ENCODE data around the gene WWOX. TPM values are rescaled to one million over a fixed set of nuclear protein-coding genes. Genes with fewer than 3 reads are reported as not detected.
A peak's percentile ranks its signal among the peaks of the same experiment; 100 is the strongest.

Gene WWOX
- total RNA-seq, 1 donor from 2014 or later: 28.2 TPM

- no peak for TF ChIP-seq CTCF (conservative IDR thresholded peaks at IDR 0.05)
- peaks cover 2% of the 10 kb centered on the region for H3K27me3 Mint-ChIP-seq
- H3K4me1 Mint-ChIP-seq (ENCODE audit: unreplicated experiment): peaks cover 4% of the 10 kb centered on the region
- no peaks in the 10 kb centered on the region for H3K36me3 Mint-ChIP-seq
- no peak overlapping the region for H3K4me3 Mint-ChIP-seq
- H3K9me3 Mint-ChIP-seq: peaks cover 3% of the 10 kb centered on the region
- no peak overlapping the region for H3K27ac Mint-ChIP-seq
- no peak for DNase-seq (ENCODE audit: extremely low spot score, unreplicated experiment)
These were observed 534.1 kb downstream of the WWOX start for GRCh38 chr16:78633551-78633950.

GRCh38 chr16:78635807-78636206 is 536.4 kb downstream of the WWOX start:
- H3K4me1 Mint-ChIP-seq (ENCODE audit: unreplicated experiment): peaks cover 6% of the 10 kb centered on the region
- DNase-seq (ENCODE audit: extremely low spot score, unreplicated experiment): no peak
- no peaks in the 10 kb centered on the region for H3K36me3 Mint-ChIP-seq
- H3K9me3 Mint-ChIP-seq: no peaks in the 10 kb centered on the region
- no peak overlapping the region for H3K27ac Mint-ChIP-seq
- peaks cover 19% of the 10 kb centered on the region for H3K27me3 Mint-ChIP-seq
- no peak overlapping the region for H3K4me3 Mint-ChIP-seq
- no peak for TF ChIP-seq CTCF (conservative IDR thresholded peaks at IDR 0.05)

GRCh38 chr16:78638371-78638770 is 538.9 kb downstream of the WWOX start:
- Mint-ChIP-seq H3K9me3 (no peaks in the 10 kb centered on the region), H3K27me3 (peaks cover 42% of the 10 kb centered on the region), H3K27ac (no peak overlapping the region), H3K36me3 (no peaks in the 10 kb centered on the region), H3K4me3 (no peak overlapping the region), H3K4me1 (ENCODE audit: unreplicated experiment) (peaks cover 15% of the 10 kb centered on the region)
- no peak for TF ChIP-seq CTCF (conservative IDR thresholded peaks at IDR 0.05)
- DNase-seq (ENCODE audit: extremely low spot score, unreplicated experiment): no peak

GRCh38 chr16:78639775-78640174 is 540.3 kb downstream of the WWOX start:
- DNase-seq (ENCODE audit: extremely low spot score, unreplicated experiment): no peak
- H3K4me3 Mint-ChIP-seq: no peak overlapping the region
- peaks cover 15% of the 10 kb centered on the region for H3K4me1 Mint-ChIP-seq (ENCODE audit: unreplicated experiment)
- no peaks in the 10 kb centered on the region for H3K9me3 Mint-ChIP-seq
- no peaks in the 10 kb centered on the region for H3K36me3 Mint-ChIP-seq
- peaks cover 46% of the 10 kb centered on the region for H3K27me3 Mint-ChIP-seq
- TF ChIP-seq CTCF (conservative IDR thresholded peaks at IDR 0.05): no peak
- H3K27ac Mint-ChIP-seq: no peak overlapping the region

- Mint-ChIP-seq H3K27ac (no peak overlapping the region), H3K36me3 (no peaks in the 10 kb centered on the region), H3K4me1 (ENCODE audit: unreplicated experiment) (peaks cover 21% of the 10 kb centered on the region), H3K9me3 (peaks cover 5% of the 10 kb centered on the region), H3K27me3 (peaks cover 46% of the 10 kb centered on the region), H3K4me3 (no peak overlapping the region)
- no peak for DNase-seq (ENCODE audit: extremely low spot score, unreplicated experiment)
- no peak for TF ChIP-seq CTCF (conservative IDR thresholded peaks at IDR 0.05)
These were observed 541.4 kb downstream of the WWOX start for GRCh38 chr16:78640886-78641285.

DNA sequence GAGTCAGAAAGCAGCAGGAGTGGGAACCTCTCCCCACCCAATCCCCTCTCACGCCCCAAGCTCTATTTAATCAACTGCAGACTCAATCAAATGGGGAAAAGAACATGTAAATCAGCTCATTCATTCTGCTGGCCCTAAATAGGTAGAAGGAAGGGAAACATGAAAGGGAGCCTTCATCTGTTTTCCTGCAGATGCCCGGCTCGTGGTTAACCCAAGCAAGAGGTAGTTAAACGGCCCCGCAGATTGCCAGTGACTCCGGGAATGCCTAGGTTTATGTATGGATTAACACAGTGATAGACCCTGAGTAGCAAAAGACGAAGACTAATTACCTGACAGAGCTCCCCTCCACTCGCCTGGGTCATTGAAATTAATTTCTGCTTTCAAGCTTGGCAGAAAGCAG is 542.0 kb downstream of the WWOX start:
- Mint-ChIP-seq H3K27ac (no peak overlapping the region), H3K4me3 (peak overlapping the region; percentile 32), H3K27me3 (peaks cover 46% of the 10 kb centered on the region), H3K4me1 (ENCODE audit: unreplicated experiment) (peaks cover 21% of the 10 kb centered on the region), H3K9me3 (peaks cover 5% of the 10 kb centered on the region), H3K36me3 (no peaks in the 10 kb centered on the region)
- DNase-seq (ENCODE audit: extremely low spot score, unreplicated experiment): no peak
- no peak for TF ChIP-seq CTCF (conservative IDR thresholded peaks at IDR 0.05)
